HepG2 (cell line): ENCODE data around the gene LHX5. TPM values are rescaled to one million over a fixed set of nuclear protein-coding genes. Genes with fewer than 3 reads are reported as not detected.

ENCODE experiments used
- BORCS8-MEF2B ChIP-seq: sonication (generic); formaldehyde crosslinking; IDR thresholded peaks from 2 replicates; pipeline ENCODE4 v1.8.0; 2022; ENCODE audit warnings: mild to moderate bottlenecking, missing genetic modification reagents
- BRCA1 ChIP-seq: sonication (generic); formaldehyde crosslinking; IDR thresholded peaks from 2 replicates; pipeline ENCODE4 v1.4.0; 2020; ENCODE audit warnings: missing genetic modification reagents
- CC2D1A ChIP-seq: sonication (generic); formaldehyde crosslinking; IDR thresholded peaks from 2 replicates; pipeline ENCODE4 v1.8.1; 2023; ENCODE audit warnings: mild to moderate bottlenecking, missing genetic modification reagents
- ELF3 ChIP-seq: IDR thresholded peaks from 2 replicates; pipeline ENCODE4 v1.6.1; 2016; ENCODE audit warnings: missing genetic modification reagents, missing compliant biosample characterization
- EZH2 ChIP-seq: conservative IDR thresholded peaks from 2 replicates; pipeline ENCODE4 v1.6.1; 2012; ENCODE audit warnings: mild to moderate bottlenecking, low read depth, low read length, moderate library complexity
- FOSL2 ChIP-seq: sonication (generic); formaldehyde crosslinking; IDR thresholded peaks from 2 replicates; pipeline ENCODE4 v1.4.0; 2020; ENCODE audit warnings: missing genetic modification reagents
- GABPA ChIP-seq, 2 experiments: IDR thresholded peaks; 2 replicates each; pipeline ENCODE4 v1.6.1; 2011 to 2016; ENCODE audit warnings: low read depth in 2 of 2, low read length in 1 of 2, missing biosample characterization in 1 of 2, missing genetic modification characterization in 1 of 2
- ONECUT2 ChIP-seq: sonication (generic); formaldehyde crosslinking; IDR thresholded peaks from 2 replicates; pipeline ENCODE4 v1.4.0; 2020; ENCODE audit warnings: missing genetic modification reagents
- PAX8 ChIP-seq: sonication (generic); formaldehyde crosslinking; IDR thresholded peaks from 2 replicates; pipeline ENCODE4 v1.8.0; 2022; ENCODE audit warnings: mild to moderate bottlenecking, missing genetic modification reagents, borderline replicate concordance
- POLR2A ChIP-seq, 2 experiments: IDR thresholded peaks; 2 replicates each; pipeline ENCODE4 v1.6.1; 2011; ENCODE audit warnings: low read depth in 2 of 2, low read length in 2 of 2, mild to moderate bottlenecking in 1 of 2, moderate library complexity in 1 of 2; ENCODE audit not compliant: insufficient read depth in 1 of 2
- RARG ChIP-seq: sonication (generic); formaldehyde crosslinking; IDR thresholded peaks from 2 replicates; pipeline ENCODE4 v1.4.0; 2020; ENCODE audit warnings: low read depth, mild to moderate bottlenecking, missing genetic modification reagents
- REST ChIP-seq, 2 experiments: IDR thresholded peaks; 2 replicates each; pipeline ENCODE4 v1.6.1; 2011 to 2012; ENCODE audit warnings: low read length in 2 of 2, borderline replicate concordance in 1 of 2, low read depth in 1 of 2, mild to moderate bottlenecking in 1 of 2, moderate library complexity in 1 of 2
- THAP11 ChIP-seq: IDR thresholded peaks from 2 replicates; pipeline ENCODE4 v1.6.1; 2016; ENCODE audit warnings: missing biosample characterization, missing genetic modification reagents
- THYN1 ChIP-seq: sonication (generic); formaldehyde crosslinking; IDR thresholded peaks from 2 replicates; pipeline ENCODE4 v1.8.1; 2023; ENCODE audit warnings: low read depth, mild to moderate bottlenecking, moderate library complexity, missing genetic modification reagents, borderline replicate concordance
- U2AF2 ChIP-seq: fragments of 200-400 bp; formaldehyde crosslinking; IDR thresholded peaks from 2 replicates; pipeline ENCODE4 v1.6.1; 2017; ENCODE audit warnings: low read depth, mild to moderate bottlenecking, low read length
- YEATS4 ChIP-seq: sonication (generic); formaldehyde crosslinking; IDR thresholded peaks from 2 replicates; pipeline ENCODE4 v1.4.0; 2020; ENCODE audit warnings: missing genetic modification reagents, borderline replicate concordance
- ZFP1 ChIP-seq: IDR thresholded peaks from 2 replicates; pipeline ENCODE4 v1.6.1; 2016
- ZNF260 ChIP-seq: sonication (generic); formaldehyde crosslinking; IDR thresholded peaks from 2 replicates; pipeline ENCODE4 v1.4.0; 2020; ENCODE audit warnings: missing genetic modification reagents, low read depth, mild to moderate bottlenecking, borderline replicate concordance
- ZNF263 ChIP-seq: sonication (generic); formaldehyde crosslinking; IDR thresholded peaks from 2 replicates; pipeline ENCODE4 v1.4.0; 2020; ENCODE audit warnings: missing genetic modification reagents
- ZNF33A ChIP-seq: sonication (generic); formaldehyde crosslinking; IDR thresholded peaks from 2 replicates; pipeline ENCODE4 v1.5.1; 2020; ENCODE audit warnings: missing genetic modification reagents, mild to moderate bottlenecking, moderate library complexity, borderline replicate concordance
- ZNF839 ChIP-seq: sonication (generic); formaldehyde crosslinking; IDR thresholded peaks from 2 replicates; pipeline ENCODE4 v1.4.0; 2020; ENCODE audit warnings: missing genetic modification reagents, mild to moderate bottlenecking, borderline replicate concordance
- ZZZ3 ChIP-seq: sonication (generic); formaldehyde crosslinking; IDR thresholded peaks from 2 replicates; pipeline ENCODE4 v1.4.0; 2020; ENCODE audit warnings: missing genetic modification reagents, mild to moderate bottlenecking, borderline replicate concordance
- polyA plus RNA-seq, 8 experiments: library from polyadenylated mRNA; depleted of rRNA in 3 of 8; stranded (reverse) in 7 of 8; unstranded in 1 of 8; fragments of >200 nt; fragmentation: Illumina TruSeq in 4 of 8; extraction: Trizol in 4 of 8; gene quantifications; 2 replicates each; pipeline versions ENCODE4 v1.2.1 to v1.2.3, GENCODE V29; 2011 to 2016; ENCODE audit warnings: low read depth in 4 of 8, missing spikeins in 1 of 8, mixed read lengths in 1 of 8; ENCODE audit not compliant: insufficient read depth in 1 of 8
- total RNA-seq, 5 experiments: library from RNA; depleted of rRNA; stranded (reverse); fragments of >200 nt; fragmentation: Illumina TruSeq; extraction: Trizol; gene quantifications; 2 replicates each; pipeline ENCODE4 v1.2.3, GENCODE V29; 2016; ENCODE audit warnings: low read depth in 1 of 5
- TF ChIP-seq, protein P1 (sequence below): sonication (generic); formaldehyde crosslinking; conservative IDR thresholded peaks from 2 replicates; pipeline ENCODE4 v1.4.0; 2020; ENCODE audit warnings: missing genetic modification reagents
- TF ChIP-seq, protein P2 (sequence below): sonication (generic); formaldehyde crosslinking; conservative IDR thresholded peaks from 2 replicates; pipeline ENCODE4 v1.8.0; 2022; ENCODE audit warnings: missing genetic modification reagents

LHX5 gene
- total and polyA plus RNA-seq, 2 of the 13 experiments (the other 11 are each of a cell fraction or from before 2014, with no cell fraction given), result not detected

GRCh38 chr12:113422030-113422885 is 49.4 kb downstream of the LHX5 start, which contains the start of gene SDSL (continued):
- no peak for TF ChIP-seq CC2D1A (CRISPR knock-in tag)
- peak; percentile 29; the same call in 1 of the 2 replicates for TF ChIP-seq YEATS4 (CRISPR knock-in tag)
- no peak for TF ChIP-seq ZFP1
- TF ChIP-seq ZNF839, result no peak
- peak; percentile 36; the same call in 1 of the 2 replicates for TF ChIP-seq ELF3
- TF ChIP-seq REST (IDR thresholded peaks at IDR 0.05; ENCODE audit: borderline replicate concordance in 1 of 2, low read depth in 1 of 2, low read length in 2 of 2), result peak in 1 of 2 experiments; percentile 64; a peak in 1 of 4 replicates
- no peak for TF ChIP-seq ZNF260 (CRISPR knock-in tag)
- TF ChIP-seq, protein P1, sequence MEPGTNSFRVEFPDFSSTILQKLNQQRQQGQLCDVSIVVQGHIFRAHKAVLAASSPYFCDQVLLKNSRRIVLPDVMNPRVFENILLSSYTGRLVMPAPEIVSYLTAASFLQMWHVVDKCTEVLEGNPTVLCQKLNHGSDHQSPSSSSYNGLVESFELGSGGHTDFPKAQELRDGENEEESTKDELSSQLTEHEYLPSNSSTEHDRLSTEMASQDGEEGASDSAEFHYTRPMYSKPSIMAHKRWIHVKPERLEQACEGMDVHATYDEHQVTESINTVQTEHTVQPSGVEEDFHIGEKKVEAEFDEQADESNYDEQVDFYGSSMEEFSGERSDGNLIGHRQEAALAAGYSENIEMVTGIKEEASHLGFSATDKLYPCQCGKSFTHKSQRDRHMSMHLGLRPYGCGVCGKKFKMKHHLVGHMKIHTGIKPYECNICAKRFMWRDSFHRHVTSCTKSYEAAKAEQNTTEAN (CRISPR knock-in tag), result no peak
- peak; percentile 47; the same call in 1 of the 2 replicates for TF ChIP-seq THAP11 (CRISPR knock-in tag)
- no peak for TF ChIP-seq RARG
- no peak for TF ChIP-seq U2AF2
- TF ChIP-seq GABPA (IDR thresholded peaks at IDR 0.05; ENCODE audit: low read depth, low read length), result peak; percentile 37; the same call in 1 of the 2 replicates
- TF ChIP-seq GABPA (CRISPR knock-in tag; IDR thresholded peaks at IDR 0.05; ENCODE audit: low read depth), result peak; percentile 66
- no peak for TF ChIP-seq ZZZ3 (CRISPR knock-in tag)
- peak; percentile 86 for TF ChIP-seq FOSL2 (CRISPR knock-in tag)
- TF ChIP-seq, protein P2, sequence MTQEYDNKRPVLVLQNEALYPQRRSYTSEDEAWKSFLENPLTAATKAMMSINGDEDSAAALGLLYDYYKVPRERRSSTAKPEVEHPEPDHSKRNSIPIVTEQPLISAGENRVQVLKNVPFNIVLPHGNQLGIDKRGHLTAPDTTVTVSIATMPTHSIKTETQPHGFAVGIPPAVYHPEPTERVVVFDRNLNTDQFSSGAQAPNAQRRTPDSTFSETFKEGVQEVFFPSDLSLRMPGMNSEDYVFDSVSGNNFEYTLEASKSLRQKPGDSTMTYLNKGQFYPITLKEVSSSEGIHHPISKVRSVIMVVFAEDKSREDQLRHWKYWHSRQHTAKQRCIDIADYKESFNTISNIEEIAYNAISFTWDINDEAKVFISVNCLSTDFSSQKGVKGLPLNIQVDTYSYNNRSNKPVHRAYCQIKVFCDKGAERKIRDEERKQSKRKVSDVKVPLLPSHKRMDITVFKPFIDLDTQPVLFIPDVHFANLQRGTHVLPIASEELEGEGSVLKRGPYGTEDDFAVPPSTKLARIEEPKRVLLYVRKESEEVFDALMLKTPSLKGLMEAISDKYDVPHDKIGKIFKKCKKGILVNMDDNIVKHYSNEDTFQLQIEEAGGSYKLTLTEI, result no peak
- TF ChIP-seq ZNF263 (CRISPR knock-in tag), result 0 out of 2 replicates have a peak, but pooled peaks have one; percentile 18
- no peak for TF ChIP-seq BRCA1 (CRISPR knock-in tag)
- TF ChIP-seq PAX8 (CRISPR knock-in tag), result no peak
- TF ChIP-seq ZNF33A, result no peak
- TF ChIP-seq THYN1, result no peak
- no peak for TF ChIP-seq EZH2
- TF ChIP-seq POLR2A (IDR thresholded peaks at IDR 0.05; ENCODE audit: insufficient read depth in 1 of 2, low read depth in 2 of 2, low read length in 2 of 2), result peak in 1 of 2 experiments; percentile 56; a peak in 2 of 4 replicates
- TF ChIP-seq BORCS8-MEF2B (CRISPR knock-in tag), result no peak; the same call in 1 of the 2 replicates
- TF ChIP-seq ONECUT2 (CRISPR knock-in tag), result no peak
